K562 (cell line): ENCODE results near the gene LRRC71. TPM values are rescaled to one million over a fixed set of nuclear protein-coding genes. Genes with fewer than 3 reads are reported as not detected.

Experiments used
- ARNT ChIP-seq, 2 experiments: fragments of 450-650 bp; IDR thresholded peaks; 2 replicates each; pipeline ENCODE4 v1.6.1; 2016; ENCODE audit warnings: mild to moderate bottlenecking in 1 of 2
- BRD4 ChIP-seq: fragments of 200-600 bp; sonication (generic); IDR thresholded peaks from 2 replicates; pipeline ENCODE4 v1.6.1; 2017; ENCODE audit warnings: inconsistent platforms
- CHAMP1 ChIP-seq: fragments of 450-650 bp; IDR thresholded peaks from 2 replicates; pipeline ENCODE4 v1.6.1; 2016; ENCODE audit warnings: mild to moderate bottlenecking
- E2F8 ChIP-seq: fragments of 450-650 bp; IDR thresholded peaks from 2 replicates; pipeline ENCODE4 v1.7.1; 2018; ENCODE audit warnings: mild to moderate bottlenecking, low read depth; ENCODE audit not compliant: partially characterized antibody
- FOXK2 ChIP-seq, 2 experiments: fragments of 450-650 bp; IDR thresholded peaks in 1 of 2; conservative IDR thresholded peaks in 1 of 2; 2 replicates each; pipeline ENCODE4 v1.6.1; 2016; ENCODE audit warnings: low read depth in 2 of 2, mild to moderate bottlenecking in 1 of 2
- HDAC1 ChIP-seq, 2 experiments: fragments of 450-650 bp; IDR thresholded peaks; 2 replicates each; pipeline ENCODE4 v1.6.1; 2016 to 2017; ENCODE audit warnings: inconsistent platforms in 1 of 2, mild to moderate bottlenecking in 1 of 2, moderate library complexity in 1 of 2
- HDAC6 ChIP-seq: IDR thresholded peaks from 2 replicates; pipeline ENCODE4 v1.6.1; 2012; ENCODE audit warnings: low read depth, mild to moderate bottlenecking, control low read depth, inconsistent platforms, low read length, moderate library complexity
- MEIS2 ChIP-seq: fragments of 450-650 bp; IDR thresholded peaks from 2 replicates; pipeline ENCODE4 v1.6.1; 2014; ENCODE audit warnings: mild to moderate bottlenecking; ENCODE audit not compliant: partially characterized antibody
- MTA1 ChIP-seq: fragments of 450-650 bp; IDR thresholded peaks from 2 replicates; pipeline ENCODE4 v1.6.1; 2017; ENCODE audit warnings: borderline replicate concordance
- NR2C1 ChIP-seq, 2 experiments: fragments of 450-650 bp; IDR thresholded peaks; 2 replicates each; pipeline ENCODE4 v1.6.1; 2017; ENCODE audit warnings: mild to moderate bottlenecking in 2 of 2, antibody characterized with exemption in 1 of 2, inconsistent platforms in 1 of 2, missing compliant biosample characterization in 1 of 2, missing genetic modification characterization in 1 of 2
- PCBP1 ChIP-seq: fragments of 200-400 bp; formaldehyde crosslinking; IDR thresholded peaks from 2 replicates; pipeline ENCODE4 v1.6.1; 2018; ENCODE audit warnings: mild to moderate bottlenecking, low read depth, low read length; ENCODE audit not compliant: poor library complexity, severe bottlenecking
- PHB ChIP-seq: fragments of 250-450 bp; sonication (Bioruptor Pico); IDR thresholded peaks from 2 replicates; pipeline ENCODE4 v1.5.0; 2021
- RUNX1 ChIP-seq: sonication (generic); IDR thresholded peaks from 2 replicates; pipeline ENCODE4 v1.6.1; 2016; ENCODE audit warnings: antibody characterized with exemption, low read depth
- SP1 ChIP-seq: sonication (generic); formaldehyde crosslinking; IDR thresholded peaks from 2 replicates; pipeline ENCODE4 v1.8.1; 2022; ENCODE audit warnings: mild to moderate bottlenecking, missing genetic modification reagents
- TBL1XR1 ChIP-seq, 2 experiments: IDR thresholded peaks; 2 replicates each; pipeline ENCODE4 v1.6.1; 2012; ENCODE audit warnings: improper control_type of control experiment in 2 of 2, low read length in 2 of 2, mild to moderate bottlenecking in 1 of 2
- TSC22D4 ChIP-seq: fragments of 450-650 bp; IDR thresholded peaks from 2 replicates; pipeline ENCODE4 v1.6.1; 2016; ENCODE audit warnings: missing genetic modification characterization, missing biosample characterization, control low read depth
- VEZF1 ChIP-seq: fragments of 200-800 bp; sonication (Bioruptor generic); IDR thresholded peaks from 2 replicates; pipeline ENCODE4 v1.6.1; 2017; ENCODE audit warnings: missing genetic modification characterization, missing compliant biosample characterization
- XRCC5 ChIP-seq: fragments of 200-400 bp; formaldehyde crosslinking; IDR thresholded peaks from 2 replicates; pipeline ENCODE4 v1.6.1; 2017; ENCODE audit warnings: low read depth, mild to moderate bottlenecking, low read length
- ZNF146 ChIP-seq: IDR thresholded peaks from one replicate; pipeline ENCODE4 v1.6.1; 2018; ENCODE audit warnings: missing compliant biosample characterization; ENCODE audit not compliant: unreplicated experiment
- ZNF740 ChIP-seq, 3 experiments: fragments of 200-800 bp in 1 of 3; sonication (Bioruptor generic) in 1 of 3; sonication (generic) in 1 of 3; formaldehyde crosslinking in 1 of 3; IDR thresholded peaks; 2 replicates each; pipeline versions ENCODE4 v1.6.1 to v1.8.0; 2016 to 2022; ENCODE audit warnings: mild to moderate bottlenecking in 2 of 3, missing compliant biosample characterization in 2 of 3, missing genetic modification characterization in 2 of 3, missing genetic modification reagents in 1 of 3
- polyA plus RNA-seq, 8 experiments: library from polyadenylated mRNA; depleted of rRNA in 4 of 8; stranded (reverse) in 5 of 8; unstranded in 3 of 8; fragments of >200 nt; fragmentation: Nextera tagmentation in 2 of 8; fragmentation: Illumina TruSeq in 1 of 8; extraction: Ambion mirVana in 2 of 8; extraction: Trizol in 1 of 8; gene quantifications; 2 replicates each; pipeline versions ENCODE4 v1.2.1 to v1.2.3, GENCODE V29; 2011 to 2014; ENCODE audit warnings: inconsistent platforms in 1 of 8, missing spikeins in 1 of 8
- total RNA-seq, 7 experiments: library from RNA; depleted of rRNA in 6 of 7; stranded (reverse); fragments of >200 nt in 6 of 7; fragmentation: Illumina TruSeq in 2 of 7; extraction: Trizol in 2 of 7; gene quantifications; 2 replicates each; pipeline versions ENCODE4 v1.2.1 to v1.2.3, GENCODE V29; 2011 to 2021; ENCODE audit warnings: low replicate concordance in 1 of 7

LRRC71 gene
- total and polyA plus RNA-seq, 9 of the 15 experiments (the other 6 are each of a cell fraction or from before 2014, with no cell fraction given) = 0.06 to 1.2 (median 0.51) TPM; not detected in 1

- TF ChIP-seq ZNF146 (no peak), TBL1XR1 (IDR thresholded peaks at IDR 0.05; ENCODE audit: low read length in 2 of 2) (no peak), XRCC5 (no peak), HDAC1 (IDR thresholded peaks at IDR 0.05) (0 out of 4 replicates have a peak, but pooled peaks of 1 of the 2 experiments have one; percentile 24), PCBP1 (no peak), FOXK2 (conservative IDR thresholded peaks at IDR 0.05 in 1 of 2, IDR thresholded peaks at IDR 0.05 in 1 of 2; ENCODE audit: low read depth in 2 of 2) (0 out of 4 replicates have a peak, but pooled peaks of 1 of the 2 experiments have one; percentile 17), CHAMP1 (no peak), RUNX1 (no peak), ARNT (IDR thresholded peaks at IDR 0.05) (0 out of 4 replicates have a peak, but pooled peaks of 1 of the 2 experiments have one; percentile 39), ZNF740 (CRISPR knock-in tag; IDR thresholded peaks at IDR 0.05) (peak; percentile 43; the same call in 1 of the 2 replicates), ZNF740 (tag; IDR thresholded peaks at IDR 0.05) (no peak), MEIS2 (no peak), VEZF1 (CRISPR knock-in tag) (0 out of 2 replicates have a peak, but pooled peaks have one; percentile 6), PHB (CRISPR knock-in tag) (no peak), NR2C1 (IDR thresholded peaks at IDR 0.05) (0 out of 2 replicates have a peak, but pooled peaks have one; percentile 19), NR2C1 (tag; IDR thresholded peaks at IDR 0.05) (no peak), BRD4 (no peak), MTA1 (0 out of 2 replicates have a peak, but pooled peaks have one; percentile 69), E2F8 (no peak), HDAC6 (no peak), SP1 (CRISPR knock-in tag) (no peak), TSC22D4 (tag) (no peak)
Observed at GRCh38 chr1:156928043-156928602, 7.7 kb downstream of the LRRC71 start (continued).
